Mesodermal cell (in vitro differentiated cells): ENCODE results near the gene DNAH7.

Experiments used
- H3K27ac ChIP-seq: 2 replicates; pipeline ENCODE4 v1.7.0; 2013; ENCODE audit warnings: mild to moderate bottlenecking, low read depth, low read length, moderate library complexity; ENCODE audit not compliant: severe bottlenecking
- H3K36me3 ChIP-seq: 2 replicates; pipeline ENCODE4 v1.7.1; 2013; ENCODE audit warnings: mild to moderate bottlenecking, low read length, moderate library complexity; ENCODE audit not compliant: control insufficient read depth, insufficient read depth
- H3K4me1 ChIP-seq: one replicate; pipeline ENCODE4 v1.7.1; 2013; ENCODE audit warnings: mild to moderate bottlenecking, low read length; ENCODE audit not compliant: insufficient read depth, control insufficient read depth, poor library complexity, severe bottlenecking
- H3K4me3 ChIP-seq: 2 replicates; pipeline ENCODE4 v1.7.0; 2013; ENCODE audit warnings: low read length, control low read depth, mild to moderate bottlenecking; ENCODE audit not compliant: insufficient read depth, poor library complexity, severe bottlenecking; ENCODE audit errors: extremely low read depth
- H3K9me3 ChIP-seq: 2 replicates; pipeline ENCODE4 v1.7.1; 2013; ENCODE audit warnings: mild to moderate bottlenecking, low read length, moderate library complexity; ENCODE audit not compliant: control insufficient read depth
- WGBS, 2 experiments: methylation state at CpG; one replicate each; pipeline ENCODE4 v1.1.5; 2013; ENCODE audit warnings: missing lambda C conversion rate in 2 of 2; ENCODE audit not compliant: insufficient coverage in 2 of 2; 5-methylcytosine and 5-hydroxymethylcytosine counted together

The DNAH7 gene

DNA sequence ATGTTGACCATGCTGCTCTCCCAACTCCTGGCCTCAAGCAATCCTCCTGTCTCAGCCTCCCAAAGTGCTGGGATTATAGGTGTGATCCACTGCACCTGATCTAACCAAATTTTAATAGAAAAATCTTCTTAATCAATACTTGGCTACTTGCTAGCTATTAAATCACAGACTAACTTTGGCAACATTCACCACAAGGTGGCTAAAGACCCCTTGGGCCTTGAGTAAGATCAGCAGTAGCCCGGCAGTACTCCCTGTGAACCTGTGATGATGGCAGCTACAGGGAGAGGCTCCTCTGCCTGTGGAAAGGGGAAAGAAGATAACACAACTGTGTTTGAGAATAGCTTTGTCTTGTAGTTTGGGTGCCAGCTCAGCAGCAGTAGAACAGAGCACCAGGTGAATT, 308.8 kb downstream of the DNAH7 start:
- Histone ChIP-seq H3K4me3 (no peak overlapping the region), H3K9me3 (peaks cover 3% of the 10 kb centered on the region), H3K36me3 (no peaks in the 10 kb centered on the region), H3K27ac (no peak overlapping the region), H3K4me1 (peaks cover 3% of the 10 kb centered on the region)
- WGBS, 2 experiments = 80 to 83% methylated on average over 1 of the region's 1 CpG

DNA sequence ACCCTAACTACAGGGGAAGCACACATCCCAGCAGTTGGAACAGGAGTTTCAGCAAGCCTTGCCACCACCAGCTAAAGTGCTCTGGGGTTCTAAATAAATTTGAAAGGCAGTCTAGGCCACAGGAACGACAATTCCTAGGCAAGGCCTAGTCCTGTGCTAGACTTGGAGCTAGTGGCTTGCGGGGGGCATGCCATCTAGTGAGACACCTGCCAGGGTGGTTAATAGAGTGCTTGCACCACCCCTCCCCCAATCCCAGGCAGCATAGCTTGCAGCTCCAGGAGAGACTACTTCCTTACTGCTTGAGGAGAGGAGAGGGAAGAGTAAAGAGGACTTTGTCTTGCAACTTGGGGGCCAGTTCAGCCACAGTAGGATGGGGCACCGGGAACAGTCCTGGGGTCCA, 309.8 kb downstream of the DNAH7 start:
- 100% methylated on average over 1 of the region's 3 CpGs; no CpG with 5 or more reads in 1 of the 2 experiments for WGBS, 2 experiments
- Histone ChIP-seq H3K4me3 (no peak overlapping the region), H3K9me3 (no peaks in the 10 kb centered on the region), H3K4me1 (peaks cover 3% of the 10 kb centered on the region), H3K36me3 (no peaks in the 10 kb centered on the region), H3K27ac (no peak overlapping the region)

DNA sequence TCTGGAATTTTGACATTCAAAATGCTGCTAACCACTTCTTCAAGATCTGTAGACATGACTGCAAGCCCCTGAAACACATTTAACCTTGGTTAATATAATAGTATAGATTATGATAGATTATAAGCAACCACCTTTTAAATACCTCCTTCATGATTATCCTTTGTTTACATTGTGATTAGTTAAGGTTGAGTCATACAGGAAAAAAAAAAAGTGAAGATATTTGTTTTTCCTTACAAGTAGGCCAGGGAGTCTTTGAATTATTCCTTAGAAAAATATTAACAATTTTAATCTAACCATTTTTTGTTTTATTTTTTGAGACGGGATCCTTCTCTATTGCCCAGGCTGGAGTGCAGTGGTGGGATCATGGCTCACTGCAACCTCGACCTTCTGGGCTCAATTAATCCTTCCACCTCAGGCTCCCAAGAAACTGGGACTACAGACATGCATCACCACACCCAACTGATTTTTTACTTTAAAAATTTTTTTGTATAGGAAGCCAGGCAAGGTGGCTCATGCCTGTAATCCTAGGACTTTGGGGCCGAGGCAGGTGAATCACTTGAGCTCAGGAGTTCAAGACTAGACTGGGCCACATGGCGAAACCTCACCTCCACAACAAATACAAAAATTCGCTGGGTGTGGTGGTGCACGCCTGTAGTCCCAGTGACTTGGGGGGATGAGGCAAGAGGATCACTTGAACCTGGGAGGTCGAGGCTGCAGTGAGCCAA, 312.3 kb downstream of the DNAH7 start:
- H3K4me3 ChIP-seq = no peak overlapping the region
- 61 to 67% methylated on average over 4 of the region's 7 CpGs for WGBS, 2 experiments
- no peak overlapping the region for H3K27ac ChIP-seq

DNA sequence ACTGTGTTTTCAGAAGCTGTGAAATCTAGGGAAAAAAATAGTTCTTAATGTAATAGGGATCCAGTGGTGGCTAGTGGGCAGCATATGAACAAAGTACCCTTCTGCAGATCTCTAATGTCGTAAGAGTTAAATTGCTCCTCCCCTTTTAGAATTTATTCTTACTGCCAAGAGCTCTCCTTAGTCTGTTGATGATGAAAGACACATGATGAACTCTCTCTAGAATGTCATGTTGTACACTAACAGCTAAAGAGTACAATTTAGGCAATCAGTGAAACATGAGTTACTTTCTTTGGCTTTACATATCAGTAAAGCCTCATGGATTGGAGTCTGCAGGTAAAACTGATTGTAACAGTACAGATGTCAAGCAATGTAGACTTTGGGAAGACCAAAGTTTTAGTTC, 327.4 kb downstream of the DNAH7 start:
- no peak overlapping the region for H3K27ac ChIP-seq
- WGBS, 2 experiments = no CpG with 5 or more reads among the region's 1 CpG
- H3K36me3 ChIP-seq = peaks cover 28% of the 10 kb centered on the region
- peaks cover 6% of the 10 kb centered on the region for H3K9me3 ChIP-seq
- H3K4me3 ChIP-seq = no peak overlapping the region
- H3K4me1 ChIP-seq = no peaks in the 10 kb centered on the region

More for the DNA sequence above, 312.3 kb downstream of the DNAH7 start:
- peaks cover 3% of the 10 kb centered on the region for H3K4me1 ChIP-seq
- no peaks in the 10 kb centered on the region for H3K9me3 ChIP-seq
- H3K36me3 ChIP-seq = no peaks in the 10 kb centered on the region

- WGBS, 2 experiments = 89 to 100% methylated on average over 1 to 3 of the region's 5 CpGs
- Histone ChIP-seq H3K4me3 (no peak overlapping the region), H3K4me1 (no peaks in the 10 kb centered on the region), H3K9me3 (peaks cover 3% of the 10 kb centered on the region), H3K27ac (no peak overlapping the region), H3K36me3 (peaks cover 29% of the 10 kb centered on the region)
Observed at GRCh38 chr2:195737511-195738325, 330.9 kb downstream of the DNAH7 start.

DNA sequence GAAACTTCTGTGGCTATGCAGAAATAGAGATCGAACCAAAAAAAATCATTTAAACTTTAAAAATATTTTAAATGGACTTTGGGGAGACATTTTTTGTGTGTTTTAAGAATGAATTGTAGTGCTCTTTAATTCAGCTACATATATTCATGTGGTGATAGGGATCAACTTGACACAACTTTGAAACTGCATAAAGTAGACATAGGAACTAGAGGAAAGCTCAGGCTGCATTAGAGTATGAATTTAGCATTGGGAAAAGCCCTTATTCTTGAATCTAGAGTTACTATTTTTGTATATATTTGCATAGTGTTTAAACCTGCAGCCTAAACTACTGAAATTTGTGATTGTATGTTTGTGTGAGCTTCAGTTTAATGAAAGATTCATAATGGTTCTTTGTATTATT, 333.3 kb downstream of the DNAH7 start:
- Histone ChIP-seq H3K36me3 (peaks cover 40% of the 10 kb centered on the region), H3K4me1 (no peaks in the 10 kb centered on the region), H3K9me3 (no peaks in the 10 kb centered on the region), H3K27ac (no peak overlapping the region), H3K4me3 (no peak overlapping the region)
- no CpG with 5 or more reads among the region's 1 CpG for WGBS, 2 experiments

DNA sequence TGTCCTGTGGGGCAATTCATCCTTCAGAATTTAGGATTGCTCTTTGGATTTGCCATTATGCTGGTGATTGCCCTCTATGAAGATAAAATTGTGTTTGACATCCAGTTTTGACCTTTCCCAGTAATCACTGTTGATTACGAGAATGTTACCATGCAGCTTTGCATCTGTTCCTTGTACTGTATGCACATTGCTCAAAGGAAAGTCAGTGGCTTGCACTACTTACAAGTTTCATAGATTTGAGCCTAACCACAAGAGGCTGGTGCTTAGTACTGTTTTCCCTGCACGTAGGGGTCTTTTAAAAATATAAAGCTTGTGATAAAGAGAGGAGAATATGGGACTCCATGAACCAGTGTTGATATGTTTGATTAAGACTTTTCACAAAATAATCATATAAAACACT, 333.7 kb downstream of the DNAH7 start:
- H3K9me3 ChIP-seq = no peaks in the 10 kb centered on the region
- 100% methylated on average over 1 to 2 of the region's 2 CpGs for WGBS, 2 experiments
- peaks cover 44% of the 10 kb centered on the region for H3K36me3 ChIP-seq

GRCh38 chr2:195734395-195734794, 334.2 kb downstream of the DNAH7 start:
- H3K27ac ChIP-seq = no peak overlapping the region
- WGBS, 2 experiments = 82 to 98% methylated on average over 6 of the region's 6 CpGs
- H3K4me1 ChIP-seq = no peaks in the 10 kb centered on the region
- H3K36me3 ChIP-seq = peaks cover 49% of the 10 kb centered on the region
- H3K9me3 ChIP-seq = no peaks in the 10 kb centered on the region
- no peak overlapping the region for H3K4me3 ChIP-seq

More for the DNA sequence above, 333.7 kb downstream of the DNAH7 start:
- Histone ChIP-seq H3K4me1 (no peaks in the 10 kb centered on the region), H3K27ac (no peak overlapping the region), H3K4me3 (no peak overlapping the region)

- no peaks in the 10 kb centered on the region for H3K4me1 ChIP-seq
- no peak overlapping the region for H3K4me3 ChIP-seq
- H3K9me3 ChIP-seq = no peaks in the 10 kb centered on the region
- H3K27ac ChIP-seq = no peak overlapping the region
- H3K36me3 ChIP-seq = peaks cover 54% of the 10 kb centered on the region
Observed at GRCh38 chr2:195733831-195734230, 334.8 kb downstream of the DNAH7 start.

GRCh38 chr2:195732574-195732973, 336.1 kb downstream of the DNAH7 start:
- WGBS, 2 experiments = 80% methylated on average over 1 of the region's 1 CpG; no CpG with 5 or more reads in 1 of the 2 experiments
- H3K9me3 ChIP-seq = no peaks in the 10 kb centered on the region
- H3K27ac ChIP-seq = no peak overlapping the region
- H3K36me3 ChIP-seq = peaks cover 57% of the 10 kb centered on the region
- no peaks in the 10 kb centered on the region for H3K4me1 ChIP-seq
- no peak overlapping the region for H3K4me3 ChIP-seq

DNA sequence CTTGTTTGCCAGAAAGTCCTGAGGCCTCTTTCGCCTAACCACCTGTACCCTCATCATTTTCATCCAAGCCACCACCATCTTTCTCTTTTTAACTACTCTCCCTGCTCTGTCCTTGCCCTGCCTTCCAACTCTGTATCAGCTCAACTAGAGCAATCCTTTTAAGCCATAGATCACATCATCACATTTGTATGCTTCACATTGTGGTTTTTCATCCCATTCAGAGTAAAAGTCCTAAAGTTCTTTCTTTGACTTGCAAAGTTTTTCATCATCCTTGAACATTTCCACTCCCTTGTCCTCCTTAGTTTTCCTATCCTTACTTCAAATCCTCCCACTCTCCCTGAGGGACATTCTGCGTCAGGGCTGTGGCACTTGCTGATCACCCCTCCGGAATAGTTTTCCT, 337.7 kb downstream of the DNAH7 start:
- no peak overlapping the region for H3K27ac ChIP-seq
- WGBS, 2 experiments = 88 to 92% methylated on average over 3 of the region's 3 CpGs
- H3K4me1 ChIP-seq = no peaks in the 10 kb centered on the region
- no peaks in the 10 kb centered on the region for H3K9me3 ChIP-seq
- H3K4me3 ChIP-seq = no peak overlapping the region
- H3K36me3 ChIP-seq = peaks cover 53% of the 10 kb centered on the region
